GM12872 (cell line): ENCODE measurements around the gene HOXA2.

Experiments used
- CTCF ChIP-seq: IDR thresholded peaks from 3 replicates; pipeline ENCODE4 v1.5.1; 2011; ENCODE audit warnings: low read depth, mild to moderate bottlenecking, low read length, moderate library complexity; ENCODE audit not compliant: insufficient read depth

Gene HOXA2

GRCh38 chr7:27119412-27119911, 17.0 kb upstream of the HOXA2 start:
- no peak for TF ChIP-seq CTCF

GRCh38 chr7:27118580-27118979, 16.1 kb upstream of the HOXA2 start:
- TF ChIP-seq CTCF = no peak

GRCh38 chr7:27117887-27118491, 15.5 kb upstream of the HOXA2 start:
- no peak for TF ChIP-seq CTCF

- TF ChIP-seq CTCF = no peak
Measured at GRCh38 chr7:27116962-27117886, 14.7 kb upstream of the HOXA2 start.

GRCh38 chr7:27116031-27116961, 13.8 kb upstream of the HOXA2 start:
- no peak for TF ChIP-seq CTCF

- TF ChIP-seq CTCF = no peak
Measured at GRCh38 chr7:27115221-27116026, 12.9 kb upstream of the HOXA2 start.
